GM21381 (cell line): ENCODE measurements around the gene TNRC18.
"Not testable (repeated sequence)": the region's sequence is repeated elsewhere in the genome, so short reads cannot be mapped to it uniquely, and the experiment has no call there.

Experiments
- ATAC-seq: cut with Tn5 transposase; IDR thresholded peaks from one replicate; pipeline ENCODE4 v1.9.1; 2021; ENCODE audit warnings: mild to moderate bottlenecking, moderate library complexity; ENCODE audit not compliant: unreplicated experiment

TNRC18 gene, protein sequence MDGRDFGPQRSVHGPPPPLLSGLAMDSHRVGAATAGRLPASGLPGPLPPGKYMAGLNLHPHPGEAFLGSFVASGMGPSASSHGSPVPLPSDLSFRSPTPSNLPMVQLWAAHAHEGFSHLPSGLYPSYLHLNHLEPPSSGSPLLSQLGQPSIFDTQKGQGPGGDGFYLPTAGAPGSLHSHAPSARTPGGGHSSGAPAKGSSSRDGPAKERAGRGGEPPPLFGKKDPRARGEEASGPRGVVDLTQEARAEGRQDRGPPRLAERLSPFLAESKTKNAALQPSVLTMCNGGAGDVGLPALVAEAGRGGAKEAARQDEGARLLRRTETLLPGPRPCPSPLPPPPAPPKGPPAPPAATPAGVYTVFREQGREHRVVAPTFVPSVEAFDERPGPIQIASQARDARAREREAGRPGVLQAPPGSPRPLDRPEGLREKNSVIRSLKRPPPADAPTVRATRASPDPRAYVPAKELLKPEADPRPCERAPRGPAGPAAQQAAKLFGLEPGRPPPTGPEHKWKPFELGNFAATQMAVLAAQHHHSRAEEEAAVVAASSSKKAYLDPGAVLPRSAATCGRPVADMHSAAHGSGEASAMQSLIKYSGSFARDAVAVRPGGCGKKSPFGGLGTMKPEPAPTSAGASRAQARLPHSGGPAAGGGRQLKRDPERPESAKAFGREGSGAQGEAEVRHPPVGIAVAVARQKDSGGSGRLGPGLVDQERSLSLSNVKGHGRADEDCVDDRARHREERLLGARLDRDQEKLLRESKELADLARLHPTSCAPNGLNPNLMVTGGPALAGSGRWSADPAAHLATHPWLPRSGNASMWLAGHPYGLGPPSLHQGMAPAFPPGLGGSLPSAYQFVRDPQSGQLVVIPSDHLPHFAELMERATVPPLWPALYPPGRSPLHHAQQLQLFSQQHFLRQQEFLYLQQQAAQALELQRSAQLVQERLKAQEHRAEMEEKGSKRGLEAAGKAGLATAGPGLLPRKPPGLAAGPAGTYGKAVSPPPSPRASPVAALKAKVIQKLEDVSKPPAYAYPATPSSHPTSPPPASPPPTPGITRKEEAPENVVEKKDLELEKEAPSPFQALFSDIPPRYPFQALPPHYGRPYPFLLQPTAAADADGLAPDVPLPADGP (N-terminal part only)

GRCh38 chr7:5423306-5423975, at the start of gene TNRC18:
TNRC18 (minus strand) TSS chr7:5423834; CDS start chr7:5421246, 2,588 bp downstream.
- ATAC-seq: no peak

- ATAC-seq: no peak
Observed at GRCh38 chr7:5472432-5473315, 49.0 kb upstream of the TNRC18 start.

DNA sequence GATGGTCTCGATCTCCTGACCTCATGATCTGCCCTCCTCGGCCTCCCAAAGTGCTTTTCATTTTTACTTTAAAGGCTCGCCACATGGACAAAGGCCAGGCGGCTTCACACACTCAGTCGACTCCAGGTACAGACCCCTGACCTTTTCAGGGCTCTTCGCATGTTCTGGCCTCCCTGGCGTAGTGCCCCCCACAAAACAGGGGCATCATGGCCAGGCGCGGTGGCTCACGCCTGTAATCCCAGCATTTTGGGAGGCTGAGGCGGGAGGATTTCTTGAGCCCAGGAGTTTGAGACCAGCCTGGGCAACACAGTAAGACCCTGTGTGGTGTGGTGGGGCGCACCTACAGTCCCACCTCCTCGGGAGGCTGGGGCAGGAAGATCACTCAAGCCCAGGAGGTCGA, 48.0 kb upstream of the TNRC18 start:
- ATAC-seq: not testable (repeated sequence)

DNA sequence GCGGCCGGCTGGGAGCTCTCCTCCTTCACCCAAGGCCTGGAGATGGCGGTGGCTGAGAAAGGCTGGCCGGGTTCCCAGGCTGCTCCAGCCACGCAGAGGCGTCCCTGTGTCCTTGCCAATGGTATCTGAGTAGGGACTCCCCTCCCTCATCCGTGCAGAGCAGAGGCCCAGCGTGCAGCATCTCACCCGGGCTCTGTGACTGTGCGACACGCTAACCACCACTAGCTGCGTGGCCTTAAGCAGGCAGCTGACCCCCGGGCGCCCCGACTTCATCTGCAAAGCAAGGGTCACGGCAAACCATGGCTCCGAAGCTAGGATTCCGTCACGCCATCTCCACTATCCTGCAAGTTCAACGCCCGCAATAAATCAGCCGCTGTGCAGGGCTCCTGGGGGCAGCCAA, 47.2 kb upstream of the TNRC18 start:
- ATAC-seq: no peak

DNA sequence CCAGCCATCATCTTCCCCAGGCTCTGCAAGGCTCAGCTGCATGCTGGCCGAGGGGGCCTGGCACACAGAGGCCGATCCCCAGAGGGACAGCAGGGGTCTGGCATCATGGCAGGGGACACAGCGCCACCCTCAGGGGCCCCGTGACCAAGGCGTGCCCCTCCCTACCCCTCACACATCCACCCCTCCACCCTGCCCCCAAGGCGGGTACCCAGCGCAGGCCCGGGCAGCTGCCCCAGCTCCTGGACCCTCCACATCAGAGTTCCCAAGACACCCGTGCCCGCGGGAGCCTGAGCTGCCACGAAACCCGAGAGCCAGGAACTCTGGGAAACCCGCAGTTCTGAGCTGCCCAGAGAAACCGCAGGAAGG, 46.5 kb upstream of the TNRC18 start:
- ATAC-seq: no peak

GRCh38 chr7:5469375-5470166, 45.9 kb upstream of the TNRC18 start:
- ATAC-seq: no peak

- no peak for ATAC-seq
Observed at GRCh38 chr7:5467645-5468044, 44.0 kb upstream of the TNRC18 start.

DNA sequence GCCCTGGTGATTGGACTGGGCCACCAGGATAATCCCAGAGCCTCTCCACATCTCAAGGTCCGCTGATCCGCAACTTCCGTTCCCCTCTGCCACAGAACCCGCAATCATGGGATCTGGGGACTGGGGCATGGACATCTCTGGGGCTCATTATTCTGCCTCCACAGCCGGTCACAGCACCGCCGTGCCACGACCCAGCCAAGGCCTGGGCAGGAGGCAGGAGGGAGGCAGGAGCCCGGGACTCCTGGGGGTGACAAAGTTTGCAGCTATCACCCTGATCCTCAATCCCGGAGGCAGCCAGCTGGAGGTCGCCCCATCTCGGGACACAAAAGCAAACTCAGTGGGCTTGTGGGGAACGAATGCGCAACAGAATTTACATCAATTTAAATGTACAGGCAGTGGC, 42.9 kb upstream of the TNRC18 start:
- ATAC-seq: no peak

GRCh38 chr7:5463031-5463430, 39.4 kb upstream of the TNRC18 start:
- no peak for ATAC-seq

DNA sequence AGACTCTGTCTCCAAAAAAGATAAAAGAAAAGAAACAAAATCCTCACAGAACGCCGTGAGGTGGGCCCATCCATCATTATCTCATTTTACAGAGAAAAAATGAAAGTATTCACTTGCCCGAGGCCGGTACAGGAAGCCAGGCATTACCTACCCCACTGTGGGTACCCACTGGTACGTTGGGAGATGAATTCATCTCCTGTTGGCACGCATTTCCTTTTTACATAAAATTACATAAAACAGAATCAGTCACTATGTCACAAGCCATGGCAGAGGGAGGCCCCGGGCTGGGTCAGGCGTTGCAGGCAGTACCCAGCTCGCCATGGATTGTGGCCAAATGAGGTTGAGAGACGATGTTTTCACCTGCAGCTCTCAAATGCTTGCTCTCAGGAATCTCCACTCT, 38.6 kb upstream of the TNRC18 start:
- ATAC-seq: no peak

GRCh38 chr7:5458921-5459480, 35.4 kb upstream of the TNRC18 start:
- ATAC-seq: no peak

DNA sequence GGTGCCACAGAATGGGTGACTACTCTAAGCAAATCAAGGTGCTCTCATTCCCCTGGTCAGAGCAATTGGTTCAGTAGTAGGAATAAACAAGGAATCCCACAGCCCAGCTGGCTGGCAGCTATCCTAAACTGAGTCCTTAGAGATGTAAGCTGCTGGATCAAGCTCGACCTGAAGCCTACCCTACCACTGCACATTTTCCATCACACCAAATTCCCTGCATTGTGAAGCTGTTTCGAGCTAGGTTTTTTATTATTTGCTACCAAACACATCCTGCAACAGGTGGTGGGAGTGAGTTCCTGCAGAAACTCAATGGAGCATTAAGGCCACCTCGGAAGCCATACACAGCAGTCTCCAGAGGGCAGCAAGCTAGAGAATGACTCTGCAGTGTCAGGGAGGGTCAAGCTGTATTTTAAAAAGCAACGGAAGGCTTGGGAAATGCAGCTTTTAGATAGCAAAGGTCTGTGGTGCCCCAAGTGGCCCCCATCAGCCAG, 33.7 kb upstream of the TNRC18 start:
- ATAC-seq: no peak

GRCh38 chr7:5456409-5456808, 32.8 kb upstream of the TNRC18 start:
- no peak for ATAC-seq

GRCh38 chr7:5455581-5456219, 32.1 kb upstream of the TNRC18 start:
- ATAC-seq: no peak

DNA sequence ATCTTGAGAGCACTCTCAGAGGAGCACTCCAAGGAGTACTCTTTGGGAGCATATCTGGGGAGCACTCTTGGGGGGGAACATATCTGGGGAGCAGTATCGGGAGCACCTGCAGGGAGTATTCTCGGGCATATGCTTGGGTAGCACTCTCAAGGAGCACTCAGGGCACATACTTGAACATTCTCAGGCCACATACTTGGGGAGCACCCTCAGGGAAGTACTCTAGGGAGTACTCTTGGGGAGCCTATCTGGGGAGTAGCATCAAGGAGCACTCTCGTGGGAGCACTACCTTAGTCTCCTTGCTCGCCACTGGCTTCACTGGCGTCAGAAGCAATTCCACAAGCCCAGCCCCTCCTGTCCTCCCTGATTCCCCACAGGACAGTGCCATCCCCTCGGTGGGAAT, 31.5 kb upstream of the TNRC18 start:
- no peak for ATAC-seq

DNA sequence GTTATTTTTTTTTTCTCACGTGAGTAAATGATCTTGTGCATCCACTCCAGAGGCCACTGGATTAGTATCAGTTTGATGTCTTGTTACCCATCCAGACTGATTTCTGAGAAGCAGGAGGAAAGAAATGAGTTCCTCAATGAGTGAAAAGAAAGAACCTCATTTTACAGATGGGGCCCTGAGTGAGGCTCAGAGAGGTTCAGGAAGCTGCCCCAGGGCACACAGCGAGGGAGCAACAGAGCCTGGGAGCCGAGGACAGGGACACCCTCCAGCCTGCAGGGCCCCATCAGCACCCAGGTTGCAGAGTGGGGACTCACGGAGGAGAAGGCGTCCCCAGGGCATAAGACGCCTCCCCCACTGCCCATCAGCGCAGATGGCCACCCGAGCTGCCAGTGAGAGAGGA, 30.9 kb upstream of the TNRC18 start:
- ATAC-seq: no peak

- no peak for ATAC-seq
Observed at GRCh38 chr7:5453566-5454075, 30.0 kb upstream of the TNRC18 start.

DNA sequence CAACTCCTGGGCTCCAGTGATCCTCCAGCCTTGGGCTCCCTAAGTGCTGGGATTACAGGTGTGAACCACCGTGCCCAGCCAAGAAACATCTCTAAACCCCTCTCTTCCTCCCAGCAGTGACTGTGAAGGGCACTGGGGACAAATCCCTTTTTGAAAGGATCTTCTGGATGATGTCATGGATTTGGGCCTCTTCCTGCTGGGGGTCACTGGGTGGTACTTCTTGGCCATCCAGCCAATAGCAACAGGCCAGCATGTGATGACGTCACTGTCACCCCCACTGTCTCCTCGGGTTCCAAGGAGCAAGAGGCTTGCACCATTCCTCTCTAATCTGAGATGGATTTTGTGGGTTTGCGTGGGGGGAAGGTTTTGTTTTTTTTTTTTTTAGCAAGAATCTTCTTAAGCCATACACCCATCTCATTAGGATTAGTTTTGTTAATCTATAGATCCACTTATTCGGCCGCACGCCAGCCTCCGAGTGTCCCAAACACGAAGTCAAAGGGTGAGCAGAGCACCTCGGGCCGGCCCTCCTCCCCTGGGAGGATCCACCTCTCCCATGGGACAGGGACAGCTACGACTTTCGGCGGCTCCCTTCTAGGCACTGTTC, 29.4 kb upstream of the TNRC18 start:
- ATAC-seq: no peak
